Mammary epithelial cell (primary cell): ENCODE data around the gene DGKD.

Experiments used
- EZH2 ChIP-seq: IDR thresholded peaks from 2 replicates; pipeline ENCODE4 v1.6.1; 2012; ENCODE audit warnings: low read length, inconsistent platforms, borderline replicate concordance
- TF ChIP-seq, protein P1 (sequence below), 2 donors: IDR thresholded peaks in 1 of 2; conservative IDR thresholded peaks in 1 of 2; 2 replicates each; pipeline ENCODE4 v1.5.1; 2011 to 2012; ENCODE audit warnings: inconsistent platforms in 2 of 2, low read length in 2 of 2, mild to moderate bottlenecking in 2 of 2, control low read depth in 1 of 2, low read depth in 1 of 2; ENCODE audit not compliant: insufficient read depth in 1 of 2; ENCODE audit errors: extremely low read depth in 1 of 2

DNA sequence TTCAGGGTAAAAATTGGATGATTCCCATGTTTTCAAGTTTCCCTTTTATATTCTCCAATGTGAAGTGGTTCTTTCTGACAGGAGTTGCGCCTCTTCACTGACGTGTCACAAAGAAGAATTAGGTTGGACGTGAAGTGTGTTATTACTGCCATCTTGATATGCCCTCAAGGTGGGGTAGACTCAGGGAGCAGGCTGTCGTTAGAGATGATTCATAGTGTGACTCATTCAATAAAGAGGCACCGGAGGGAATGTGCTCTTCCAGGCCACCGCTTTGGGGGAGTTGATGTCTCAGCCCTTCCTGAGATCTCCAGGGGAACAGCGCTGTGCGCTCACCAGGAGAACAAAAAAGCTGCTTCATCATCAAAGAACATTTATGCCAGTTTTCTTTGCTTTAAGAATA lies 3.6 kb upstream of the DGKD start:
- TF ChIP-seq EZH2, result no peak
- TF ChIP-seq, protein P1, sequence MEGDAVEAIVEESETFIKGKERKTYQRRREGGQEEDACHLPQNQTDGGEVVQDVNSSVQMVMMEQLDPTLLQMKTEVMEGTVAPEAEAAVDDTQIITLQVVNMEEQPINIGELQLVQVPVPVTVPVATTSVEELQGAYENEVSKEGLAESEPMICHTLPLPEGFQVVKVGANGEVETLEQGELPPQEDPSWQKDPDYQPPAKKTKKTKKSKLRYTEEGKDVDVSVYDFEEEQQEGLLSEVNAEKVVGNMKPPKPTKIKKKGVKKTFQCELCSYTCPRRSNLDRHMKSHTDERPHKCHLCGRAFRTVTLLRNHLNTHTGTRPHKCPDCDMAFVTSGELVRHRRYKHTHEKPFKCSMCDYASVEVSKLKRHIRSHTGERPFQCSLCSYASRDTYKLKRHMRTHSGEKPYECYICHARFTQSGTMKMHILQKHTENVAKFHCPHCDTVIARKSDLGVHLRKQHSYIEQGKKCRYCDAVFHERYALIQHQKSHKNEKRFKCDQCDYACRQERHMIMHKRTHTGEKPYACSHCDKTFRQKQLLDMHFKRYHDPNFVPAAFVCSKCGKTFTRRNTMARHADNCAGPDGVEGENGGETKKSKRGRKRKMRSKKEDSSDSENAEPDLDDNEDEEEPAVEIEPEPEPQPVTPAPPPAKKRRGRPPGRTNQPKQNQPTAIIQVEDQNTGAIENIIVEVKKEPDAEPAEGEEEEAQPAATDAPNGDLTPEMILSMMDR (conservative IDR thresholded peaks at IDR 0.05 in 1 of 2, IDR thresholded peaks at IDR 0.05 in 1 of 2; ENCODE audit: extremely low read depth in 1 of 2, insufficient read depth in 1 of 2, low read depth in 1 of 2, low read length in 2 of 2), result peak in 1 of 2 donors; percentile 19
